ENCODE data around the gene CLEC12A. TPM values are rescaled to one million over a fixed set of nuclear protein-coding genes. Genes with fewer than 3 reads are reported as not detected.
A peak's percentile ranks its signal among the peaks of the same experiment; 100 is the strongest.

The CLEC12A gene
- total RNA-seq, 3 donors from 2014 or later (not counting 1 experiment from before 2014, with no cell fraction given) = 13.6 to 18.9 (median 14.8) TPM

DNA sequence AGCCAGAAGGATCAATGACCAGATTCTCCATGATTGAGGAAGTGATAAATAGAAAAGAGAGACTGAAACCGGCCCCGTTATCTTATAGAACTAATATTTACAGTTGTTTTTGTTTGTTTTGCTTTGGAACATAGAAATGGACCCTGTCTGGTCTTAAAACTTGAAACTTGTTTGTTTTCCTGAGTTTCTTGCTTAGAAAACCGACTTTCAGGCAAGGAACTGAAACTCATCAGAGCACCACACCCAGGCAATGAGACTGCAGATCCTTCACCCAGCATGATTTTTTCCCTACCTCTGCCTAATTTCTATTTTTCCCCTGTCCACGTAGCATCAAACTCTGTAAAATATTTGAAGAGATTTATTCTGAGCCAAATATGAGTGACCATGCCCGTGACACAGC lies 10.6 kb upstream of the CLEC12A start:
- Histone ChIP-seq H3K27me3 (ENCODE audit: control insufficient read depth, insufficient read depth, low read length) (no peaks in the 10 kb centered on the region), H3K4me1 (ENCODE audit: control insufficient read depth, insufficient read depth, low read length) (peaks cover 24% of the 10 kb centered on the region), H3K9me3 (ENCODE audit: control insufficient read depth, insufficient read depth, low read length) (no peaks in the 10 kb centered on the region), H3K4me3 (ENCODE audit: low read length) (no peak overlapping the region), H3K27ac (ENCODE audit: low read length) (no peak overlapping the region), H3K36me3 (ENCODE audit: control insufficient read depth, insufficient read depth, low read length) (no peaks in the 10 kb centered on the region)
- Mint-ChIP-seq H3K9me3 (no peaks in the 10 kb centered on the region), H3K4me1 (peaks cover 34 to 43% of the 10 kb centered on the region in 2 donors), H3K27ac (peak overlapping the region in 1 of 2 donors; percentile 29), H3K27me3 (ENCODE audit: low read depth in 2 of 2) (no peaks in the 10 kb centered on the region), H3K4me3 (no peak overlapping the region), H3K36me3 (no peaks in the 10 kb centered on the region)
- ATAC-seq = no peak
- intact Hi-C loops (cut with micrococcal nuclease) = no loop called here
- 71% methylated on average over 5 of the region's 5 CpGs for WGBS (ENCODE audit: insufficient coverage)
- TF ChIP-seq, protein P1, sequence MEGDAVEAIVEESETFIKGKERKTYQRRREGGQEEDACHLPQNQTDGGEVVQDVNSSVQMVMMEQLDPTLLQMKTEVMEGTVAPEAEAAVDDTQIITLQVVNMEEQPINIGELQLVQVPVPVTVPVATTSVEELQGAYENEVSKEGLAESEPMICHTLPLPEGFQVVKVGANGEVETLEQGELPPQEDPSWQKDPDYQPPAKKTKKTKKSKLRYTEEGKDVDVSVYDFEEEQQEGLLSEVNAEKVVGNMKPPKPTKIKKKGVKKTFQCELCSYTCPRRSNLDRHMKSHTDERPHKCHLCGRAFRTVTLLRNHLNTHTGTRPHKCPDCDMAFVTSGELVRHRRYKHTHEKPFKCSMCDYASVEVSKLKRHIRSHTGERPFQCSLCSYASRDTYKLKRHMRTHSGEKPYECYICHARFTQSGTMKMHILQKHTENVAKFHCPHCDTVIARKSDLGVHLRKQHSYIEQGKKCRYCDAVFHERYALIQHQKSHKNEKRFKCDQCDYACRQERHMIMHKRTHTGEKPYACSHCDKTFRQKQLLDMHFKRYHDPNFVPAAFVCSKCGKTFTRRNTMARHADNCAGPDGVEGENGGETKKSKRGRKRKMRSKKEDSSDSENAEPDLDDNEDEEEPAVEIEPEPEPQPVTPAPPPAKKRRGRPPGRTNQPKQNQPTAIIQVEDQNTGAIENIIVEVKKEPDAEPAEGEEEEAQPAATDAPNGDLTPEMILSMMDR (IDR thresholded peaks at IDR 0.05) = no peak
- DNase-seq = no peak

DNA sequence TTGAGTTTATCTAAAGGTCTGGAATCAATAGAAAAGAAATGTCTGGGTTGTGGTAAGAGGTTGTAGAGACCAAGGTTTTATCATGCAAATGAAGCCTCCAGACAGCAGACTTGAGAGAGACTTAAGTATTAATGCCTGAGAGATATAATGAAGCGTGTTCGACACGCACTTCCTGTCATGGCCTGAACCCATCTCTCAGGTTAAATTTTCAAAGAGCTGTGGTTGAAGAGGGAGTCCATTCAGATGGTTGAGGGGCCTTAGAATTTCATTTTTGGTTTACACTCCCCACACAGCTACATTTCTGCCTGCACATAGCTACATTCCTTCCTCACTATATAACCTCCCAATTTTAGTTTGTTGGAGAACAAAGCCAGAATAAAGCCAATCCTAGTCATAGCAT lies 10.1 kb upstream of the CLEC12A start:
- H3K27me3 Mint-ChIP-seq (ENCODE audit: low read depth in 2 of 2) = no peaks in the 10 kb centered on the region
- TF ChIP-seq, protein P1 (IDR thresholded peaks at IDR 0.05) = no peak
- intact Hi-C loops (cut with micrococcal nuclease) = no loop called here
- 30% methylated on average over 3 of the region's 3 CpGs for WGBS (ENCODE audit: insufficient coverage)
- peaks cover 24% of the 10 kb centered on the region for H3K4me1 ChIP-seq (ENCODE audit: control insufficient read depth, insufficient read depth, low read length)
- H3K9me3 Mint-ChIP-seq = no peaks in the 10 kb centered on the region
- no peaks in the 10 kb centered on the region for H3K9me3 ChIP-seq (ENCODE audit: control insufficient read depth, insufficient read depth, low read length)
- no peak overlapping the region for H3K27ac ChIP-seq (ENCODE audit: low read length)
- H3K36me3 Mint-ChIP-seq = no peaks in the 10 kb centered on the region
- no peak overlapping the region for H3K4me3 ChIP-seq (ENCODE audit: low read length)
- H3K4me1 Mint-ChIP-seq = peaks cover 34 to 38% of the 10 kb centered on the region in 2 donors
- H3K27ac Mint-ChIP-seq = no peak overlapping the region
- H3K27me3 ChIP-seq (ENCODE audit: control insufficient read depth, insufficient read depth, low read length) = no peaks in the 10 kb centered on the region
- peak in 2 of 3 donors; percentile 29 to 58 for ATAC-seq
- H3K36me3 ChIP-seq (ENCODE audit: control insufficient read depth, insufficient read depth, low read length) = no peaks in the 10 kb centered on the region
- no peak overlapping the region for H3K4me3 Mint-ChIP-seq
- DNase-seq = no peak

DNA sequence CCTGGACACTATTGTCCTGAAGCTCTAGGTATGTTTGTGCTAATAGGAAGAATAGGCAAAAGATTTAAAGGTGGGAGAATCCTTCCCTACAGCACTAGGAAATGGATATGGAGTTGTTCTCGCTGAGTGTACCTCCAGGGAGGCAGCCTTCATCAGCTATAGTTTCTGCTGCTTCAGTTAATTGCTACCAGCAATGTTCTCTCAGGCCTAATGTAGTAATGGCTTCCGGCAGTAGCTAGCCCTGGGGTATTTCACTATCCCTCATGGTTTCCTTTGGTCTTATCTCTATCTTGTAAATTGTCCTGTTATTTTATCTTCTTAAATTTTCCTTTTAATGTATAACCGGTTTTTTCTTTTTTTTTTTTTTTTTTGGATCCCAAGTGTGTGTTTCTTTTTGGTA lies 9.3 kb upstream of the CLEC12A start:
- Histone ChIP-seq H3K27me3 (ENCODE audit: control insufficient read depth, insufficient read depth, low read length) (no peaks in the 10 kb centered on the region), H3K9me3 (ENCODE audit: control insufficient read depth, insufficient read depth, low read length) (no peaks in the 10 kb centered on the region), H3K27ac (ENCODE audit: low read length) (no peak overlapping the region), H3K36me3 (ENCODE audit: control insufficient read depth, insufficient read depth, low read length) (no peaks in the 10 kb centered on the region), H3K4me1 (ENCODE audit: control insufficient read depth, insufficient read depth, low read length) (peaks cover 24% of the 10 kb centered on the region), H3K4me3 (ENCODE audit: low read length) (no peak overlapping the region)
- TF ChIP-seq, protein P1 (IDR thresholded peaks at IDR 0.05) = no peak
- DNase-seq = no peak
- Mint-ChIP-seq H3K27ac (no peak overlapping the region), H3K36me3 (no peaks in the 10 kb centered on the region), H3K4me3 (no peak overlapping the region), H3K9me3 (no peaks in the 10 kb centered on the region), H3K27me3 (ENCODE audit: low read depth in 2 of 2) (no peaks in the 10 kb centered on the region), H3K4me1 (peaks cover 30% of the 10 kb centered on the region in 2 donors)
- no peak for ATAC-seq
- WGBS (ENCODE audit: insufficient coverage) = 79% methylated on average over 2 of the region's 3 CpGs
- intact Hi-C loops (cut with micrococcal nuclease) = no loop called here

DNA sequence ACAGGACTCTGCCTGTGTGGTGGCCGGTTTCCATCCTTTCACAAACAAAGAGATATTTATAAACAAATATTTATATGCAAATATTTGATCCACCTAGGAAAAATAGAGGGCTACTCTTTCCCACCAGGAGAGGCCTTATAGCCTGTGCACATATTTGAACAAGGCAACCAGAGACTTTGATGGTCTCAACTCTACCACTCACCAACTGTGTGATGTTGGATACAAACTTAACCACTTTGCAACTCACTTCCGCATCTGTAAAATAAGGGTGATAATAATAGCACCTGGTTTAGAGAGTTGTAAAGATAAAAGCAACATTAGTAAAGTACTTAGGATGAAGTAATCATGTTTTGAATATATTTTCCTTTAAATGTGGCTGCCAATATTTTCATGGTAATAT lies 1.5 kb upstream of the CLEC12A start:
- no peaks in the 10 kb centered on the region for H3K4me1 ChIP-seq (ENCODE audit: control insufficient read depth, insufficient read depth, low read length)
- peaks cover 8% of the 10 kb centered on the region for H3K36me3 Mint-ChIP-seq
- WGBS (ENCODE audit: insufficient coverage) = no CpG with 5 or more reads among the region's 2 CpGs

More for the DNA sequence above, 1.5 kb upstream of the CLEC12A start:
- no peak overlapping the region for H3K4me3 Mint-ChIP-seq
- intact Hi-C loops (cut with micrococcal nuclease) = no loop called here
- DNase-seq (no peak), ATAC-seq (peak in 1 of 3 donors; percentile 65)
- no peaks in the 10 kb centered on the region for H3K36me3 ChIP-seq (ENCODE audit: control insufficient read depth, insufficient read depth, low read length)
- no peak overlapping the region for H3K27ac ChIP-seq (ENCODE audit: low read length)
- no peaks in the 10 kb centered on the region for H3K9me3 Mint-ChIP-seq
- TF ChIP-seq, protein P1 (IDR thresholded peaks at IDR 0.05) = no peak
- no peaks in the 10 kb centered on the region for H3K27me3 ChIP-seq (ENCODE audit: control insufficient read depth, insufficient read depth, low read length)
- H3K4me3 ChIP-seq (ENCODE audit: low read length) = no peak overlapping the region
- H3K4me1 Mint-ChIP-seq = peaks cover 0 to 6% of the 10 kb centered on the region in 2 donors
- H3K27me3 Mint-ChIP-seq (ENCODE audit: low read depth in 2 of 2) = no peaks in the 10 kb centered on the region
- H3K27ac Mint-ChIP-seq = no peak overlapping the region
- no peaks in the 10 kb centered on the region for H3K9me3 ChIP-seq (ENCODE audit: control insufficient read depth, insufficient read depth, low read length)

Data from natural killer cell (primary cell).